Rectal smooth muscle tissue (tissue), 1 donor: ENCODE data around the gene TARS2.

Experiments used
- H3K27ac ChIP-seq: one replicate; pipeline ENCODE4 v1.7.0; 2013; ENCODE audit warnings: low read depth, low read length, inconsistent platforms
- H3K27me3 ChIP-seq: one replicate; pipeline ENCODE4 v1.7.0; 2013; ENCODE audit warnings: low read length; ENCODE audit not compliant: control insufficient read depth, insufficient read depth
- H3K36me3 ChIP-seq: one replicate; pipeline ENCODE4 v1.7.0; 2013; ENCODE audit warnings: low read length; ENCODE audit not compliant: control insufficient read depth, insufficient read depth
- H3K4me1 ChIP-seq: one replicate; pipeline ENCODE4 v1.7.0; 2013; ENCODE audit warnings: low read length; ENCODE audit not compliant: control insufficient read depth, insufficient read depth
- H3K4me3 ChIP-seq: one replicate; pipeline ENCODE4 v1.7.0; 2013; ENCODE audit warnings: low read length
- H3K9ac ChIP-seq: one replicate; pipeline ENCODE4 v1.7.0; 2013; ENCODE audit warnings: low read length

The TARS2 gene

GRCh38 chr1:150511985-150512660, 24.9 kb downstream of the TARS2 start:
- Histone ChIP-seq H3K27ac (no peak overlapping the region), H3K27me3 (no peaks in the 10 kb centered on the region), H3K4me3 (no peak overlapping the region), H3K36me3 (no peaks in the 10 kb centered on the region), H3K9ac (no peak overlapping the region), H3K4me1 (peaks cover 6% of the 10 kb centered on the region)

- Histone ChIP-seq H3K36me3 (no peaks in the 10 kb centered on the region), H3K4me3 (no peak overlapping the region), H3K27ac (no peak overlapping the region), H3K4me1 (peaks cover 6% of the 10 kb centered on the region), H3K9ac (no peak overlapping the region), H3K27me3 (no peaks in the 10 kb centered on the region)
Measured at GRCh38 chr1:150512846-150513245, 25.6 kb downstream of the TARS2 start.

- Histone ChIP-seq H3K36me3 (no peaks in the 10 kb centered on the region), H3K27me3 (no peaks in the 10 kb centered on the region), H3K27ac (no peak overlapping the region), H3K4me3 (no peak overlapping the region), H3K4me1 (peaks cover 6% of the 10 kb centered on the region), H3K9ac (no peak overlapping the region)
Measured at GRCh38 chr1:150513351-150513791, 26.2 kb downstream of the TARS2 start.

GRCh38 chr1:150514260-150514659, 27.0 kb downstream of the TARS2 start:
- no peaks in the 10 kb centered on the region for H3K36me3 ChIP-seq
- H3K9ac ChIP-seq: no peak overlapping the region
- H3K4me3 ChIP-seq: no peak overlapping the region
- no peaks in the 10 kb centered on the region for H3K27me3 ChIP-seq
- no peak overlapping the region for H3K27ac ChIP-seq
- peaks cover 6% of the 10 kb centered on the region for H3K4me1 ChIP-seq

- H3K4me3 ChIP-seq: peak overlapping the region; percentile 92
- H3K27me3 ChIP-seq: no peaks in the 10 kb centered on the region
- peak overlapping the region; percentile 45 for H3K9ac ChIP-seq
- peak overlapping the region; percentile 80 for H3K27ac ChIP-seq
- H3K36me3 ChIP-seq: no peaks in the 10 kb centered on the region
- peaks cover 6% of the 10 kb centered on the region for H3K4me1 ChIP-seq
Measured at GRCh38 chr1:150514913-150515327, 27.7 kb downstream of the TARS2 start.

- Histone ChIP-seq H3K27me3 (no peaks in the 10 kb centered on the region), H3K9ac (peak within 1 kb of the TSS; percentile 49), H3K36me3 (no peaks in the 10 kb centered on the region), H3K27ac (peak within 1 kb of the TSS; percentile 80), H3K4me1 (peaks cover 6% of the 10 kb centered on the region), H3K4me3 (peak within 1 kb of the TSS; percentile 92)
Measured at GRCh38 chr1:150515328-150516049, 28.3 kb downstream of the TARS2 start, which contains the start of gene FALEC. FALEC (plus strand) TSS chr1:150515752.

GRCh38 chr1:150516050-150516591, 28.9 kb downstream of the TARS2 start:
- Histone ChIP-seq H3K27ac (peak overlapping the region; percentile 80), H3K9ac (no peak overlapping the region), H3K4me1 (peaks cover 6% of the 10 kb centered on the region), H3K27me3 (no peaks in the 10 kb centered on the region), H3K36me3 (no peaks in the 10 kb centered on the region), H3K4me3 (peak overlapping the region; percentile 74)

- Histone ChIP-seq H3K27me3 (no peaks in the 10 kb centered on the region), H3K4me1 (peaks cover 6% of the 10 kb centered on the region), H3K9ac (no peak overlapping the region), H3K4me3 (peak overlapping the region; percentile 74), H3K27ac (peak overlapping the region; percentile 80), H3K36me3 (no peaks in the 10 kb centered on the region)
Measured at GRCh38 chr1:150516616-150517015, 29.4 kb downstream of the TARS2 start.

GRCh38 chr1:150521196-150521968, 34.2 kb downstream of the TARS2 start:
- Histone ChIP-seq H3K27me3 (no peaks in the 10 kb centered on the region), H3K9ac (no peak overlapping the region), H3K36me3 (no peaks in the 10 kb centered on the region), H3K4me3 (no peak overlapping the region), H3K4me1 (peaks cover 3% of the 10 kb centered on the region), H3K27ac (no peak overlapping the region)

GRCh38 chr1:150525348-150525747, 38.1 kb downstream of the TARS2 start:
- Histone ChIP-seq H3K4me1 (no peaks in the 10 kb centered on the region), H3K36me3 (no peaks in the 10 kb centered on the region), H3K27ac (no peak overlapping the region), H3K27me3 (no peaks in the 10 kb centered on the region), H3K9ac (no peak overlapping the region), H3K4me3 (no peak overlapping the region)

GRCh38 chr1:150528196-150528595, 41.0 kb downstream of the TARS2 start:
- no peaks in the 10 kb centered on the region for H3K27me3 ChIP-seq
- no peak overlapping the region for H3K27ac ChIP-seq
- no peak overlapping the region for H3K9ac ChIP-seq
- H3K4me3 ChIP-seq: no peak overlapping the region
- H3K4me1 ChIP-seq: no peaks in the 10 kb centered on the region
- no peaks in the 10 kb centered on the region for H3K36me3 ChIP-seq

GRCh38 chr1:150529017-150529416, 41.8 kb downstream of the TARS2 start:
- H3K4me3 ChIP-seq: no peak overlapping the region
- no peak overlapping the region for H3K27ac ChIP-seq
- no peaks in the 10 kb centered on the region for H3K27me3 ChIP-seq
- H3K36me3 ChIP-seq: no peaks in the 10 kb centered on the region
- H3K9ac ChIP-seq: no peak overlapping the region
- no peaks in the 10 kb centered on the region for H3K4me1 ChIP-seq
